GM23248 (cell line): ENCODE results near the gene SSR2. TPM values are rescaled to one million over a fixed set of nuclear protein-coding genes. Genes with fewer than 3 reads are reported as not detected.
A peak's percentile ranks its signal among the peaks of the same experiment; 100 is the strongest.

Experiments used
- DNase-seq: peaks from one replicate; pipeline ENCODE4 v3.0.0-alpha.2; 2015
- H2AFZ ChIP-seq: fragments of 200-600 bp; sonication (generic); 2 replicates; pipeline ENCODE4 v1.6.1; 2016; ENCODE audit warnings: antibody characterized with exemption
- H3F3A ChIP-seq: fragments of 200-600 bp; sonication (generic); 2 replicates; pipeline ENCODE4 v1.6.1; 2016; ENCODE audit warnings: mild to moderate bottlenecking, antibody characterized with exemption, mixed run types; ENCODE audit not compliant: insufficient read depth
- H3K27ac ChIP-seq: fragments of 200-600 bp; sonication (generic); 2 replicates; pipeline ENCODE4 v1.5.1; 2016; ENCODE audit warnings: mild to moderate bottlenecking
- H3K27me3 ChIP-seq: fragments of 200-600 bp; sonication (generic); replicated peaks from 2 replicates; pipeline ENCODE4 v1.6.1; 2016; ENCODE audit warnings: mild to moderate bottlenecking; ENCODE audit not compliant: insufficient read depth
- H3K36me3 ChIP-seq: fragments of 200-600 bp; sonication (generic); 2 replicates; pipeline ENCODE4 v1.6.1; 2016; ENCODE audit warnings: low read depth, mild to moderate bottlenecking
- H3K4me1 ChIP-seq: fragments of 200-600 bp; sonication (generic); 2 replicates; pipeline ENCODE4 v1.6.1; 2016; ENCODE audit warnings: mild to moderate bottlenecking; ENCODE audit not compliant: insufficient read depth
- H3K4me2 ChIP-seq: fragments of 200-600 bp; sonication (generic); one replicate; pipeline ENCODE4 v1.6.1; 2016; ENCODE audit warnings: mild to moderate bottlenecking; ENCODE audit not compliant: unreplicated experiment
- H3K4me3 ChIP-seq: fragments of 200-600 bp; sonication (generic); 2 replicates; pipeline ENCODE4 v1.5.1; 2016; ENCODE audit warnings: mild to moderate bottlenecking
- H3K79me2 ChIP-seq: fragments of 200-600 bp; sonication (generic); 2 replicates; pipeline ENCODE4 v1.6.1; 2016; ENCODE audit warnings: mild to moderate bottlenecking; ENCODE audit not compliant: insufficient read depth
- H3K9ac ChIP-seq: fragments of 200-600 bp; sonication (generic); 2 replicates; pipeline ENCODE4 v1.6.1; 2016; ENCODE audit warnings: mild to moderate bottlenecking
- H3K9me2 ChIP-seq: fragments of 200-600 bp; sonication (generic); 2 replicates; pipeline ENCODE4 v1.6.1; 2016; ENCODE audit warnings: mixed run types, mild to moderate bottlenecking, moderate library complexity; ENCODE audit not compliant: insufficient read depth
- H3K9me3 ChIP-seq: fragments of 200-600 bp; sonication (generic); one replicate; pipeline ENCODE4 v1.6.1; 2017; ENCODE audit warnings: low read depth
- H4K20me1 ChIP-seq: fragments of 200-600 bp; sonication (generic); 2 replicates; pipeline ENCODE4 v1.6.0; 2016; ENCODE audit not compliant: insufficient read depth
- EZH2 ChIP-seq: fragments of 200-600 bp; sonication (generic); IDR thresholded peaks from 2 replicates; pipeline ENCODE4 v1.6.1; 2018; ENCODE audit warnings: antibody characterized with exemption, mild to moderate bottlenecking; ENCODE audit not compliant: insufficient read depth, poor library complexity, severe bottlenecking
- EZH2phosphoT487 ChIP-seq: fragments of 200-600 bp; sonication (generic); IDR thresholded peaks from 2 replicates; pipeline ENCODE4 v1.6.1; 2018; ENCODE audit warnings: antibody characterized with exemption, moderate library complexity, mild to moderate bottlenecking, low read depth; ENCODE audit not compliant: insufficient read depth
- WGBS, 2 experiments: methylation state at CpG; one replicate each; pipeline ENCODE4 v1.1.6; 2015 to 2017; ENCODE audit warnings: low lambda C conversion rate in 2 of 2, low coverage in 1 of 2; ENCODE audit errors: missing lambda C conversion rate in 2 of 2; 5-methylcytosine and 5-hydroxymethylcytosine counted together
- in situ Hi-C: fragments of 300-500 bp; cut with MboI; formaldehyde crosslinking; loops from 2 replicates; pipeline ENCODE4 v1.15.0; 2020
- polyA plus RNA-seq: library from polyadenylated mRNA; unstranded; fragments of >200 nt; fragmentation: Nextera tagmentation; extraction: Ambion mirVana; gene quantifications from 2 replicates; pipeline ENCODE4 v1.2.1, GENCODE V29; 2016
- total RNA-seq: library from RNA; depleted of rRNA; stranded (reverse); fragments of >200 nt; shearing (Covaris generic); gene quantifications from 2 replicates; pipeline ENCODE4 v1.2.3, GENCODE V29; 2014

SSR2 gene
- total and polyA plus RNA-seq, 2 experiments from 2014 or later: 318 to 695 TPM

GRCh38 chr1:155970531-155971167 lies 50.1 kb downstream of the SSR2 start:
- Histone ChIP-seq H3K9me3 (no peaks in the 10 kb centered on the region), H3K4me2 (peak overlapping the region; percentile 72), H3K4me3 (peak overlapping the region; percentile 43), H3F3A (peaks cover 51% of the 10 kb centered on the region), H3K27me3 (no peaks in the 10 kb centered on the region), H3K79me2 (peaks cover 100% of the 10 kb centered on the region), H4K20me1 (peaks cover 12% of the 10 kb centered on the region; the same call in 1 of the 2 replicates), H3K27ac (peak overlapping the region; percentile 85), H3K36me3 (peaks cover 40% of the 10 kb centered on the region), H2AFZ (no peak overlapping the region), H3K9ac (peak overlapping the region; percentile 78), H3K9me2 (no peaks in the 10 kb centered on the region), H3K4me1 (peaks cover 48% of the 10 kb centered on the region)
- DNase-seq: peak; percentile 94
- no peak for TF ChIP-seq EZH2
- WGBS, 2 experiments: 26 to 32% methylated on average over 8 to 11 of the region's 11 CpGs
- in situ Hi-C loops: no loop called here

- no peaks in the 10 kb centered on the region for H3K27me3 ChIP-seq
- peaks cover 36% of the 10 kb centered on the region for H3K4me1 ChIP-seq
- no peak for TF ChIP-seq EZH2
- no peak for TF ChIP-seq EZH2phosphoT487
- H3K4me3 ChIP-seq: no peak overlapping the region
- H4K20me1 ChIP-seq: peaks cover 7% of the 10 kb centered on the region; the same call in 1 of the 2 replicates
- in situ Hi-C loops: no loop called here
- no peaks in the 10 kb centered on the region for H3K9me2 ChIP-seq
- H3K9me3 ChIP-seq: no peaks in the 10 kb centered on the region
- peaks cover 50% of the 10 kb centered on the region for H3F3A ChIP-seq
- peaks cover 96% of the 10 kb centered on the region for H3K79me2 ChIP-seq
- no peak for DNase-seq
- peaks cover 48% of the 10 kb centered on the region for H3K36me3 ChIP-seq
- no peak overlapping the region for H3K4me2 ChIP-seq
- peak overlapping the region; percentile 85 for H3K27ac ChIP-seq
- peak overlapping the region; percentile 78; the same call in 1 of the 2 replicates for H3K9ac ChIP-seq
- no peak overlapping the region for H2AFZ ChIP-seq
- 62 to 69% methylated on average over 9 of the region's 9 CpGs for WGBS, 2 experiments
Measured at GRCh38 chr1:155969377-155969791, 51.4 kb downstream of the SSR2 start.

DNA sequence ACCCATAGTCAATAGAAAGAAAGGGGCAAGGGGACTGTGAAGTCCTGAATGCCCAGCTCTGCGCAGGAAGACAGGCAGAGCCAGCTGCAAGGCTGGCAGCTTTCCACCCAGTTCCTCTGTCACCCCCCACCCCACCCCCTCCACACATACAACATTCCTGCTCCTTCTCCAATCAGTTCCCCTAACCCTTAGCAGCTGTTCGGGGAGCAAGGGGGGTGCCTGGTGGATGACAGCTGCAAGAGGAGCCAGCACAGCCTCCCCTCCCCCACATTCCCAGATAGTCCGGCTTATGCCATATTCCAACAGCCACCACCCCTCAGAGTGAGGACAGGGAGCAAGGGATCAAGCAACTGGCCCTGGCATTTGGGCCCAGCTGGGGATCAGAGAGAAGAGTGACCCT lies 52.1 kb downstream of the SSR2 start:
- peaks cover 93% of the 10 kb centered on the region for H3K79me2 ChIP-seq
- in situ Hi-C loops: no loop called here
- WGBS, 2 experiments: 70 to 72% methylated on average over 3 of the region's 3 CpGs
- no peak for DNase-seq
- 0 out of 2 replicates have a peak overlapping the region, but pooled peaks have one; percentile 85 for H3K27ac ChIP-seq
- no peak overlapping the region for H3K4me2 ChIP-seq
- H4K20me1 ChIP-seq: peaks cover 7% of the 10 kb centered on the region; the same call in 1 of the 2 replicates
- H3F3A ChIP-seq: peaks cover 52% of the 10 kb centered on the region
- H2AFZ ChIP-seq: no peak overlapping the region
- H3K4me3 ChIP-seq: no peak overlapping the region
- H3K9ac ChIP-seq: peak overlapping the region; percentile 78; the same call in 1 of the 2 replicates
- H3K4me1 ChIP-seq: peaks cover 36% of the 10 kb centered on the region
- no peaks in the 10 kb centered on the region for H3K9me3 ChIP-seq
- peaks cover 48% of the 10 kb centered on the region for H3K36me3 ChIP-seq
- no peaks in the 10 kb centered on the region for H3K9me2 ChIP-seq
- H3K27me3 ChIP-seq: no peaks in the 10 kb centered on the region
- TF ChIP-seq EZH2phosphoT487 (no peak), EZH2 (no peak)

GRCh38 chr1:155968051-155968400 lies 52.7 kb downstream of the SSR2 start:
- Histone ChIP-seq H3K36me3 (peaks cover 51% of the 10 kb centered on the region), H2AFZ (no peak overlapping the region), H3K9ac (peak overlapping the region; percentile 78; the same call in 1 of the 2 replicates), H3K4me3 (no peak overlapping the region), H3K27ac (0 out of 2 replicates have a peak overlapping the region, but pooled peaks have one; percentile 12), H3K27me3 (no peaks in the 10 kb centered on the region), H3K9me2 (no peaks in the 10 kb centered on the region), H3K4me2 (no peak overlapping the region), H3K9me3 (no peaks in the 10 kb centered on the region), H3K4me1 (peaks cover 35% of the 10 kb centered on the region), H3F3A (peaks cover 47% of the 10 kb centered on the region), H4K20me1 (peaks cover 4% of the 10 kb centered on the region; the same call in 1 of the 2 replicates), H3K79me2 (peaks cover 90% of the 10 kb centered on the region)
- WGBS, 2 experiments: 89 to 92% methylated on average over 7 of the region's 7 CpGs
- in situ Hi-C loops: no loop called here
- no peak for TF ChIP-seq EZH2phosphoT487
- no peak for TF ChIP-seq EZH2
- no peak for DNase-seq
